Kidney (tissue), 14 donors: ENCODE results near the gene CRYAB. TPM values are rescaled to one million over a fixed set of nuclear protein-coding genes. Genes with fewer than 3 reads are reported as not detected.
"Not testable (repeated sequence)": the region's sequence is repeated elsewhere in the genome, so short reads cannot be mapped to it uniquely, and the experiment has no call there.

Source experiments
- DNase-seq, 5 donors: peaks; one replicate each; pipeline ENCODE4 v3.0.0-alpha.2; 2013 to 2020
- FAIRE-seq: peaks from 2 replicates; lab custom pipeline; 2012; peaks lifted over from hg19 to GRCh38; lab: Jason Lieb, UNC
- H3K27ac ChIP-seq, 2 donors: one replicate each; pipeline ENCODE4 v1.7.0; 2013; ENCODE audit warnings: low read depth in 2 of 2, low read length in 2 of 2, inconsistent platforms in 1 of 2
- H3K27me3 ChIP-seq: one replicate; pipeline ENCODE4 v1.7.1; 2013; ENCODE audit warnings: low read length, inconsistent platforms; ENCODE audit not compliant: control insufficient read depth, insufficient read depth
- H3K36me3 ChIP-seq, 3 donors: one replicate each; pipeline versions ENCODE4 v1.7.0 to v1.7.1; 2013; ENCODE audit warnings: low read length in 3 of 3, control low read depth in 1 of 3, inconsistent platforms in 1 of 3; ENCODE audit not compliant: insufficient read depth in 3 of 3, control insufficient read depth in 2 of 3
- H3K4me1 ChIP-seq, 3 donors: one replicate each; pipeline versions ENCODE4 v1.7.0 to v1.7.1; 2013; ENCODE audit warnings: low read length in 3 of 3, inconsistent platforms in 1 of 3, low read depth in 1 of 3; ENCODE audit not compliant: control insufficient read depth in 2 of 3, insufficient read depth in 2 of 3
- H3K4me3 ChIP-seq, 3 donors: one replicate each; pipeline versions ENCODE4 v1.7.0 to v1.8.1; 2013; ENCODE audit warnings: low read length in 3 of 3, control low read depth in 1 of 3, inconsistent platforms in 1 of 3
- H3K9ac ChIP-seq, 3 donors: one replicate each; pipeline versions ENCODE4 v1.7.0 to v1.7.1; 2013; ENCODE audit warnings: low read length in 3 of 3, control low read depth in 1 of 3, inconsistent platforms in 1 of 3
- H3K9me3 ChIP-seq, 3 donors: one replicate each; pipeline versions ENCODE4 v1.7.0 to v1.7.1; 2013; ENCODE audit warnings: low read length in 3 of 3, control low read depth in 1 of 3, inconsistent platforms in 1 of 3; ENCODE audit not compliant: control insufficient read depth in 2 of 3, insufficient read depth in 1 of 3
- intact Hi-C: fragments of 100-400 bp; cut with DNase I; formaldehyde crosslinking; loops from one replicate; pipeline ENCODE4 v1.11.1; 2022
- polyA plus RNA-seq: library from polyadenylated mRNA; stranded (reverse); fragments of 350-450 nt; fragmentation: Illumina TruSeq; extraction: RNeasy Lipid Tissue Mini Kit (QIAGEN cat#74804); gene quantifications from one replicate; pipeline ENCODE4 v1.2.3, GENCODE V29; 2014; ENCODE audit warnings: low read depth, low replicate concordance; ENCODE audit not compliant: insufficient read depth
- total RNA-seq: library from RNA; stranded (reverse); fragmentation: NEBNext Ultra II Directional; extraction: Animal tissue kit (Norgen Biotek cat#: 25700); gene quantifications from one replicate; pipeline ENCODE4 v1.2.1, GENCODE V29; 2021
- TF ChIP-seq, protein P1 (sequence below): IDR thresholded peaks from 3 replicates; pipeline ENCODE4 v1.5.1; 2012; ENCODE audit warnings: mild to moderate bottlenecking, moderate library complexity, borderline replicate concordance; ENCODE audit not compliant: insufficient read depth; ENCODE audit errors: extremely low read depth
- donor health status: control.
- donor health status: control.
- donor health status: control.
- donor health status: control.
- donor health status: control.
- donor health status: DM: yes; HTN: yes; CAD: no.
- donor health status: Normal renal cell carcinoma (clear cell type).

Gene CRYAB
- total and polyA plus RNA-seq, 2 donors from 2014 or later: 1,312 to 1,857 TPM

- Histone ChIP-seq H3K27me3 (no peaks in the 10 kb centered on the region), H3K9ac (no peak overlapping the region), H3K27ac (no peak overlapping the region), H3K4me3 (no peak overlapping the region), H3K4me1 (peaks cover 10 to 12% (median 10%) of the 10 kb centered on the region in 3 donors), H3K9me3 (no peaks in the 10 kb centered on the region), H3K36me3 (no peaks in the 10 kb centered on the region)
- intact Hi-C loops: loop anchor here (10.0 kb wide), 1 partner anchor 50 kb away; no protein-coding TSS in a partner anchor
- DNase-seq (no peak), FAIRE-seq (no peak)
- TF ChIP-seq, protein P1, sequence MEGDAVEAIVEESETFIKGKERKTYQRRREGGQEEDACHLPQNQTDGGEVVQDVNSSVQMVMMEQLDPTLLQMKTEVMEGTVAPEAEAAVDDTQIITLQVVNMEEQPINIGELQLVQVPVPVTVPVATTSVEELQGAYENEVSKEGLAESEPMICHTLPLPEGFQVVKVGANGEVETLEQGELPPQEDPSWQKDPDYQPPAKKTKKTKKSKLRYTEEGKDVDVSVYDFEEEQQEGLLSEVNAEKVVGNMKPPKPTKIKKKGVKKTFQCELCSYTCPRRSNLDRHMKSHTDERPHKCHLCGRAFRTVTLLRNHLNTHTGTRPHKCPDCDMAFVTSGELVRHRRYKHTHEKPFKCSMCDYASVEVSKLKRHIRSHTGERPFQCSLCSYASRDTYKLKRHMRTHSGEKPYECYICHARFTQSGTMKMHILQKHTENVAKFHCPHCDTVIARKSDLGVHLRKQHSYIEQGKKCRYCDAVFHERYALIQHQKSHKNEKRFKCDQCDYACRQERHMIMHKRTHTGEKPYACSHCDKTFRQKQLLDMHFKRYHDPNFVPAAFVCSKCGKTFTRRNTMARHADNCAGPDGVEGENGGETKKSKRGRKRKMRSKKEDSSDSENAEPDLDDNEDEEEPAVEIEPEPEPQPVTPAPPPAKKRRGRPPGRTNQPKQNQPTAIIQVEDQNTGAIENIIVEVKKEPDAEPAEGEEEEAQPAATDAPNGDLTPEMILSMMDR: no peak
Observed at GRCh38 chr11:111934306-111934705, 22.7 kb upstream of the CRYAB start.

- Histone ChIP-seq H3K4me3 (no peak overlapping the region), H3K4me1 (peaks cover 10 to 12% (median 10%) of the 10 kb centered on the region in 3 donors), H3K27me3 (no peaks in the 10 kb centered on the region), H3K27ac (no peak overlapping the region), H3K9ac (no peak overlapping the region), H3K9me3 (no peaks in the 10 kb centered on the region), H3K36me3 (no peaks in the 10 kb centered on the region)
- no peak for FAIRE-seq
- intact Hi-C loops: loop anchor here (10.0 kb wide), 1 partner anchor 51 kb away; no protein-coding TSS in a partner anchor
- no peak for DNase-seq
- TF ChIP-seq, protein P1: no peak
Observed at GRCh38 chr11:111933872-111934271, 22.3 kb upstream of the CRYAB start.

DNA sequence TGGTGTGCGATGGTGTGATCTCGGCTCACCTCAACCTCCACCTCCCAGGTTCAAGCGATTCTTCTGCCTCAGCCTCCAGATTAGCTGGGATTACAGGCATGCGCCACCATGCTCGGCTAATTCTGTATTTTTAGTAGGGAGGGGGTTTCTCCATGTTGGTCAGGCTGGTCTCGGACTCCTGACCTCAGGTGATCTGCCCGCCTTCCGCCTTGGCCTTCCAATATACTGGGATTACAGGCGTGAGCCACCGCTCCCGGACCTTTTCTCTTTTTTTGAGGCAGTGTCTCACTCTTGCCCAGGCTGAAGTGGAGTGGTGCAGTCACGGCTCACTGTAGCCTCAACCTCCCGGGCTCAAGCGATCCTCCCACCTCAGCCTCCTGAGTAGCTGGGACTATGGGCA is 21.6 kb upstream of the CRYAB start:
- not testable (repeated sequence) for DNase-seq, H3K27ac ChIP-seq, H3K36me3 ChIP-seq, H3K27me3 ChIP-seq, H3K9me3 ChIP-seq, H3K4me3 ChIP-seq, FAIRE-seq, H3K9ac ChIP-seq
- peaks cover 10 to 12% (median 10%) of the 10 kb centered on the region in 3 donors for H3K4me1 ChIP-seq
- intact Hi-C loops: loop anchor here (10.0 kb wide), 1 partner anchor 52 kb away; no protein-coding TSS in a partner anchor

DNA sequence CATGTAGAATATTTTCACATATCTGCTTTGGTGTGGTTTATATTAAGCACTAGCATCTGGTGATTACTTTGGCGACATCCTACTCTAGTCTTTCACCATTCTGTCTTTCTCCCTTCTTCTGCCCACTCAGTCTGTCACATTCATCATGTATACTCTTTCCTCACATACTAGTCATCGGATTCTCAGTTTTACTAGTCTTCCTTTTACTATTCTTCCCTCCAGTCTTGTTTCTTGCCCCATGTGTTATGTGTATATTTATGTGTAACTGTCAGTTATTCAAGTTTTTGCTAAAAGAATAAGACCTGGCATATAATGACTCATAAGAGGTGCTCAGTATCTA is 21.0 kb upstream of the CRYAB start:
- H3K27me3 ChIP-seq: no peaks in the 10 kb centered on the region
- intact Hi-C loops: loop anchor here (10.0 kb wide), 1 partner anchor 52 kb away; no protein-coding TSS in a partner anchor
- H3K9ac ChIP-seq: no peak overlapping the region
- H3K4me1 ChIP-seq: peaks cover 7 to 12% (median 10%) of the 10 kb centered on the region in 3 donors
- FAIRE-seq (no peak), DNase-seq (no peak)
- no peaks in the 10 kb centered on the region for H3K36me3 ChIP-seq
- no peak overlapping the region for H3K27ac ChIP-seq
- no peak overlapping the region for H3K4me3 ChIP-seq
- TF ChIP-seq, protein P1: no peak
- no peaks in the 10 kb centered on the region for H3K9me3 ChIP-seq
